Measurements from ENCODE around the gene SLC7A4.

GRCh38 chr22:21047730-21048129, 15.4 kb upstream of the SLC7A4 start:
- TF ChIP-seq CTCF (IDR thresholded peaks at IDR 0.05) (no peak), ZFX (IDR thresholded peaks at IDR 0.05; ENCODE audit: borderline replicate concordance) (no peak)
